NCI-H128 (cell line): Measurements from ENCODE around the gene FAM136A.
"Not testable (repeated sequence)": the region's sequence is repeated elsewhere in the genome, so short reads cannot be mapped to it uniquely, and the experiment has no call there.

ENCODE experiments used
- DNase-seq: peaks from one replicate; lab custom pipeline; 2025; ENCODE audit not compliant: unreplicated experiment; lab: John Stamatoyannopoulos, UW

FAM136A gene

GRCh38 chr2:70300771-70301343, 1.0 kb downstream of the FAM136A start:
- no peak for DNase-seq

GRCh38 chr2:70297828-70298227, 4.0 kb downstream of the FAM136A start:
- DNase-seq, result not testable (repeated sequence)

- DNase-seq, result no peak
Measured at GRCh38 chr2:70283500-70284191, 18.2 kb downstream of the FAM136A start.

GRCh38 chr2:70282439-70282838, 19.4 kb downstream of the FAM136A start:
- DNase-seq, result no peak

GRCh38 chr2:70280242-70280798, 21.5 kb downstream of the FAM136A start:
- no peak for DNase-seq

- no peak for DNase-seq
Measured at GRCh38 chr2:70270323-70270722, 31.5 kb downstream of the FAM136A start.

GRCh38 chr2:70269422-70270302, 32.2 kb downstream of the FAM136A start:
- not testable (repeated sequence) for DNase-seq

GRCh38 chr2:70266925-70267324, 34.9 kb downstream of the FAM136A start:
- not testable (repeated sequence) for DNase-seq

GRCh38 chr2:70261501-70261900, 40.4 kb downstream of the FAM136A start:
- DNase-seq, result no peak

GRCh38 chr2:70258532-70258875, 43.4 kb downstream of the FAM136A start:
- DNase-seq, result no peak

- DNase-seq, result no peak
Measured at GRCh38 chr2:70255637-70256314, 46.1 kb downstream of the FAM136A start.

GRCh38 chr2:70250434-70250833, 51.4 kb downstream of the FAM136A start:
- no peak for DNase-seq

- DNase-seq, result peak; percentile 98
Measured at GRCh38 chr2:70248181-70248847, 53.6 kb downstream of the FAM136A start, which contains the start of gene TIA1. Gene TIA1 (minus strand): TSS chr2:70248628. CDS start chr2:70248430, 198 bp downstream.

- DNase-seq, result no peak
Measured at GRCh38 chr2:70247364-70248180, 54.3 kb downstream of the FAM136A start.
